Superior temporal gyrus (tissue), 1 donor: ENCODE measurements around the gene NRXN3.

Source experiments
- DNase-seq: peaks from one replicate; pipeline ENCODE4 v3.0.0-alpha.2; 2016; ENCODE audit errors: extremely low spot score

Gene NRXN3

DNA sequence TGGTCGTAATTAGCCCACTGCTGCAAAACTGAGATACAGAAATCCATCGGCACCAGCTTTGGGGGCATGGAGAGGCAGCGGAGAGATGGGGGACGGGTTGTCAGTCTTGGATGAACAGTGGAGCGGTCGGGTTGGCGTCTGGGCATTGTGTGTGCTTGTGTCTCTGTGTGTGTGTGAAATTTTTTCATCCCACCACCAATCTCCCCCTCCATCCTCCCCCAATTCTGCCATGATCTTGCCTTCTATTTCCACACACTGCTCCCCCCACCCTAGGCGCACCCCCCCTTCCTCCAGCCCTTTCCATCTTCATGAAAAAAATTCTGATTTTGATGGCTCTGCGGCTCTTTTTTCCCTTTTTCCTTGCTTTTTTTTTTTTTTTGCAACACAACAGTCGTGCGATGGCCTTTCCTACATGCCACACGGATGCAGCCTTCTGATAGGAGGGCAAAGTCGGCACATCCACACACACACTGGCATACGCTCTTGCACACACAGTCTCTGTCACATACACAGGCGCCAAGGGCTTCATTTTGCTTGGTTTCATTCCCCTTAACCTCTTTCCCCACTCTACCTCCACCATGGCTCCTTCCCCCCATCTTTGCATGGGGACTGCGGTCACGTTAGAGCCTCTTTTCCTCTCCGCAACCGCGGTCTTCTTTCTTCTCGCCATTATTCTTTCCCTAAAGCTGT lies 3.3 kb downstream of the NRXN3 start:
- no peak for DNase-seq

DNA sequence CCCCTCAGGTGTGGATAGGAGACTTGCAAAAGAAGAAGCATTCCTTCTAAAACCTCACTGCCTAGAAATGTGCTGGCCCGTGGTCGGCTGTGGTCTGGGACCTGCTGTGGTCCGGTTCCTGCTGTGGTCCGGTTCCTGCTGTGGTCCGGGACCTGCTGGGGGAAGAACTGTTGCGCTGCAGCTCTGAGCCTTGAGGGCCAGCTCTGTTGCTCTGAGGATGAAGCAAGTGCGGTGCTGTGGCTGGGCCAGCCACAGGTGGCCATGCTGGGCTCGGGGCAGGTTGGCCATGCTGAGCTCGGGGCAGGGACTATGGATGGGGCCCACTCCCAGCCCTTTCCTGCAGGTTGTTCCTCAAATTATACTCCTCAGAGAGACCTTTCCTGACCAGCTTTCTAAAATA lies 5.2 kb downstream of the NRXN3 start:
- no peak for DNase-seq

GRCh38 chr14:78178071-78178470 lies 7.9 kb downstream of the NRXN3 start:
- DNase-seq: no peak

- DNase-seq: no peak
Observed at GRCh38 chr14:78178971-78179370, 8.8 kb downstream of the NRXN3 start.

DNA sequence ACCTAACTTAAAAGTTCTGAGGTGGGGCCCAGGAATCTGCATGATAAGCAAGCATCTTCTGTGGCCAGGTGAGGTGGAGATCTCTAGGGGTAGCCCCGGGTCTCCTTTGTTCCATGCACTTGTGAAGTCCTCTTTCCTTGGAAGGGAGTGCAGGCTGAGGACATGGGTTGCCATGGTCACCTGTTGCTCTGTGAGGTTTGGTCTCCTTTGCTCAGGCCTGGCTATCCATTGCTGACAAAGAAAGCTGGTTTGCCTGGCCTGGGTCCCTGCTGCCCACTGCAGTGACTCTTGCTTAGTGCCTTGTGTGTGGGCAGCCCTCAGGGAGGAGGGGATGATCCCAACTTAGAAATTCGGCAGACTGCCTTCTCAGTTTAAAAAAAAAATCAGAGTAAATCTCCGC lies 11.1 kb downstream of the NRXN3 start:
- no peak for DNase-seq

DNA sequence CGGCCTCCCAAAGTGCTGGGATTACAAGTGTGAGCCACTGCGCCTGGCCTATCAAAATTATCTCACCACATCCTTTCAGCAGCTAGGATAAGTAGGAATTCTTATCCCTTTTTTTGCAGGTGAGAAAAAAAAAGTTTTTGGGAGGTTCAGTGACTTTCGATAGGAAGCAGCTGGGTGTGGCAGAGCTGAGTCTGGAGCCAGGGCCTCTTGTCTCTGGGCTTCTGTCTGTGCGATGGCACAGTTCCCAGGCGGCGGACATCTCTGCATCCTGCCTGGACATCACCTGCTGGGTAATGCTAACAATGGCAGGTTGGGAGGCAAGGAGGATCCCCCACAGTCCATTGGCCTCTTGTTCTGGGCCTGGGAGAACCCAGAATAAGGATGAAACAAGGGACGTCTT lies 12.5 kb downstream of the NRXN3 start:
- DNase-seq: no peak

GRCh38 chr14:78184157-78184556 lies 14.0 kb downstream of the NRXN3 start:
- DNase-seq: peak; percentile 64

- DNase-seq: no peak
Observed at GRCh38 chr14:78186277-78186676, 16.1 kb downstream of the NRXN3 start.

DNA sequence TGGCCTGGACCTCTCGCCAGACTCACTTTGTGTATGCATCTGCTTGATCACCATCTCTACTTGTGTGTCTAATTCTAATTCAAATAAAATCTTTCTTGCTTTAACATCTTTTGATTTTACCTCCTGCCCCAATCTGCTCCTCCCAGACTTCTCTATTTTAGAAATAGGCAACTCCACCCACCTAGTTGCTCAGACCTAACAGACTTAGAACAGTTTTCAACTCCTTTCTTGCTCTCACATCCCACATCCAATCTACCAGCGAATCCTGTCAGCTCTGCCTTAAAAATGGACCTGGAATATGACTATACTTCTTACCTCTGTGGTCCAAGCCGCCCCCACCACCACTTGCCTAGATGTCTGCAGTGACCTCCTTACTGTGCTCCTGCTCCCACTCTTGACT lies 18.7 kb downstream of the NRXN3 start:
- no peak for DNase-seq

DNA sequence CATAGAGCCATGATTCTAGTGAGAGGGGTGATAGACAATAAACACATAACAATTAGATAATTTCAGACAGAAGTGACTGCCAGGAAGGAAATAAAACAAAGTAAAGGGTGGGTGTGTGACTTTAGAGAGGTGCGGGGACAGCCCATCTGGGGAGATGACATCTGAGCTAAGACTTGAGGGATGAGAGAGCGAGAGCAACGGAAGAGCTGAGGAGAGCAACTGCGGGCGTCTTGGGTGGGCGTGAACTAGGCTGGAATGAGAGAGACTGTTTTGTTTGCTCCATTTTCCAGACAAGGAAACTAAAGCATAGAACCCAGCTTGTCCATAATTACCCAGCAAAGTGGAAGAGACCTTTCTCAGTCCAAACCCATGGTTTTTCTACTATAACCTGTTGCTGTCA lies 25.3 kb downstream of the NRXN3 start:
- DNase-seq: no peak

GRCh38 chr14:78196323-78196722 lies 26.1 kb downstream of the NRXN3 start:
- no peak for DNase-seq

DNA sequence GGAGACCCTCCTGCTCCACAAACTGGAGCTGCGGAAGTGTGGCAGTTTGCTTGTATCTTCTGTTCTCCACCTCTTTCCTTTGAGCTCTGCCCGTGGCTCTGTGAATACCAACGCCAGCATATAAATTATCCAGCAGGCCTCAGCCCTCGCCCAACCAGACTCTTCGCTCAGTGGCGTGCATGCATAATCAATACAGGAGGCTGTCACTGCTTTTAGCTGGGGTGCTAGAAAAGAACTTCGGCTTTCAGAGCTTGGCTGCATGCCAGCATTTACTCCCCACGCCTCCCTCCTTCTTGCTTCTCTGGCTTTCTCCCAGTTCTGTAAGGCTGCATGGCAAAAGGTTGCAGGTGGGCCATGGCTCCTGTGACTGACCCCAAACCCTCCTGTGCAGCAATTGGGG lies 26.9 kb downstream of the NRXN3 start:
- DNase-seq: no peak

DNA sequence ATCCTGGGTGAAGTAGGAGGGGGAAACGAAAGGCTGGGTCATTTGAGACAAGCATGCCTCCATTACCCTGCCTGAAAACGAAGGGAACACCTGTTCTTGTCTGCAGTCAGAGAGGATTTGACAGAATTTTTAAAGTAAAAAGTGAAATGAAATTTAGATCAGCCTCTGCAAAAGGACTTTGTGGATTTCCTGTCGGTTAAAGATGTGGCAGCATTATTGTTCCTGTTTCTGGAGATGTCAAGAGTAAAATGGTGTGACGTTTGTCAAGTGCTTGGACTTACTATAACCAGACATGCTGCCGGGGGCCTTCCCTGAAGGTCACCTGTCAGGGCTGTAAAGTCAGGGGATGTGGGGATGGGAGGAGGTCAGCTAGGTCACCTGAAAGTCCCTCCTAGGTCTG lies 32.0 kb downstream of the NRXN3 start:
- no peak for DNase-seq

GRCh38 chr14:78202976-78203375 lies 32.8 kb downstream of the NRXN3 start:
- no peak for DNase-seq

GRCh38 chr14:78207414-78207813 lies 37.2 kb downstream of the NRXN3 start:
- DNase-seq: no peak

GRCh38 chr14:78220273-78220672 lies 50.1 kb downstream of the NRXN3 start:
- no peak for DNase-seq

- DNase-seq: no peak
Observed at GRCh38 chr14:78222746-78223145, 52.6 kb downstream of the NRXN3 start.

DNA sequence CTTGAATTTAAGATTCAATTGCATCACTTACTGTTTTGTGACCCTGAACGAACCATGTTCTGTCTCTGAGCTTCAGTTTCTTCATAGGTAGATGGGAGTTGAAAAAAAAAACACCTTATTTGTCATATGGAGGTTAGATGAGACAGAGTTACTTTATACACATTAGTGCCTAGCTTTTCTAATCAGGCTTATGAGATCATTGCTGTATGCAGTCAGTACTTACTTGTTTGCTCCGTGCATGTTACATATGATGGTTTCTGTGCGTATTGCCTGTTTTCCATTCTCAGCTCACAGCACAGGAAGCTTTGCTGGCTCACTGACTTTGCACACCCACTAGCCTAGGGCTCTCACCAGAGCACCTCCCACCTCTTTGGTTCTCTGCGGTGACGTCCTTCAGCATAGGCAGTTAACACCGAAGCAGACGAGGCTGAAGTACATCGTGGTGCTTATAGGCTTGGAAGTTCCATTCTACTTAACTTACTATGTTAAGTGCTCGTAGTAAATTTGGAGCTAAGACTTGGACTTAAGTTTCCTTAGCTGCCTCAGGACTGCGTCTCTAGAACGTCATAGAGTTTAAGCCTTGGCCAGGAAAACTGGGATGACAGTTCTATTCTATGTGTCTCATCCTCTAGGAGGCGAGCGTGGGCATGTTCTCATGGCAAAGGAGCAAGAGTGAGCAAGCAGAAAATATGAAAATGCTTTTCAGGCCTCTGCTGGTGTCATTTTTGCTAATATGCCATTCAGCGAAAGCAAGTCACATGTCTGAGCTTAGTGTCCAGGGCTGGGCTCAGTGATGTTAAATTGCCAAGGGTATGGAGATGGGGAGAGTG lies 57.3 kb downstream of the NRXN3 start:
- peak; percentile 65 for DNase-seq

- no peak for DNase-seq
Observed at GRCh38 chr14:78228702-78229327, 58.6 kb downstream of the NRXN3 start.

DNA sequence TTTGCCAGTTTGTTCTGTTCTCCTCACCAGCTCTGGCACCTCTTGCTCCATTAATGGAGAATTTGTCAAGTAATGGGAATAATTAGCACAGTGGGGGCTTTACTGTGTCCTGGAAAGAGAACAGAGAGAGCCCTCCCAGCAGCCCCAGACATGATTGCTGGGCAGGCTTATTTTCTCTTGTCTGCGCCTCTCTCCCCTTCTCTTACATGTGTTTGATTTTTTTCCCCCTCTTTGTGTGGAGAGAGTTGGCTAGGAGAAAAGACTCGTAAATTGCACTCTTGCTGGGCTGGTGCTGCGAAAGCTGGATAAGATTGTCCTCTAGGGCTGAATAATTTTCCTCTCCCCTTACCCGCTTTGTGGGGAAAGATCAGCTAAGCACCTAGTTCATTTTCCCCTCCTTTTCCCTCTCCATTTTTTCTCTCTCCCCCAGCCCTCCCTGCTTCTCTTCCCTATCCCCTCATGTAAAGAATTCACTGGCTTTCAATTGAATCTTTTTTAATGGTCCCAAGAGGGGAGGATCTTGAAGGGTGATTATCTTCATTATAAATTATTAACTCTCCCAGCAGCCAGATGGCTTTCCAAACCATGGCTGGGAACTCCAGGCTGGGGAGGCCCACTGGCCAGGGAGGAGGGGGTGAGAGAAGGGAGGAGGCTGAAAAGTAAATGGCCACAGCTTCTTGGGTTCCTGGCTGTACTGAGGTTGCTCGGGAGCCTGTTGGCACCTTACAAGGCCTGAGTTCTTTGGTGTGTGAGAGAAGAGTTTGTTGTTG lies 62.2 kb downstream of the NRXN3 start:
- DNase-seq: no peak

DNA sequence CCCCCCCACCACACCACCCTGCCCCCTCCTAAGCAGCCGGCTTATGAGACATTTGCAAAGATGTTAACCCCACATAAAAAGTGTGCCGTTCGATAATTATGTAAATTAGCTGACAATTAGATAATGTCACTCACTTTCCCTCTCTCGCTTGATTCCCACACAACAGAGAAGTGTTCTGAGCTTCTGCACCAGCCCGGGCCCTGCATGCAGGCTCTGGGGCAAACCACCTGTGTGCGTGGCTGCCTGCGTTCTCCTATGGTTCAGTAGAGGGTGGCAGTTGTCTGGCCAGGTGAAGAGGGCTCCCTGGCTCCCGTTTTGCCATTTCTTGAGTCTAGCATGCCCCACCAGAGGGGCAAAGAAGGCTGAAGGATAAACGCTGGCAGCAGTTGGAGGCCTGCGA lies 68.0 kb downstream of the NRXN3 start:
- no peak for DNase-seq

DNA sequence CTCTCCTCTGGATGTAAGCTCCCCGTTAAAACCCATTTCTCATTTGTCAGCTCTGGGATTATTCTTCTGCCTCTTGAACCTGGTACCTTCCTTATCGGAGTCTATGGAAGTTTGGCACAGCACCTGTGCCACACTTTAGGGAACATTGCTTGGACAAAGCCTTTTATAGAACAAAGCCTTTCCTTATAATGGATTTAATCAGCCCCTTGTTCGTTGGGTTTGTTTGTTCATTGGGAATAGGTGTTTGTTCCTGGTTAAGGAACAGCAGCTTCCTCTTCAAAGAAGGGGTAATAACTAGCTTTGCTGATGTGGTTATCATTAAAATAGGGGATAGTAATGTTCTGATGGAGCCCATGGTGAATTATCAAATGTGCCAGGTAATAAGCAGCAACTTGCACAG lies 70.4 kb downstream of the NRXN3 start:
- DNase-seq: no peak
